HepG2 (cell line): ENCODE results near the gene CDH23. TPM values are rescaled to one million over a fixed set of nuclear protein-coding genes. Genes with fewer than 3 reads are reported as not detected.

Experiments
- ATAC-seq: fragments of 200-7000 bp; cut with Tn5 transposase; 3 replicates; pipeline ENCODE4 v1.9.1; 2020; ENCODE audit warnings: mild to moderate bottlenecking, moderate library complexity
- BruUV-seq: library from RNA; stranded (reverse); fragments of 400-500 nt; replicated peaks from 2 replicates; lab custom pipeline; 2021; lab: Mats Ljungman, UMichigan
- CTCF ChIA-PET: fragments of 300-600 bp; formaldehyde crosslinking; extraction: SDS; loops from one replicate; lab custom pipeline; 2021; ENCODE audit warnings: low total read pairs, inconsistent platforms, low intra/inter-chr PET ratio; lab: Yijun Ruan, JAX
- POLR2A ChIA-PET: fragments of 350-600 bp; sonication (Branson Sonifier 250); formaldehyde crosslinking; loops from one replicate; lab custom pipeline; 2020; ENCODE audit warnings: antibody characterized with exemption, inconsistent platforms; lab: Yijun Ruan, JAX
- DNase-seq: peaks from one replicate; pipeline ENCODE4 v3.0.0-alpha.2; 2015; ENCODE audit warnings: low spot score
- FAIRE-seq: peaks from 3 replicates; lab custom pipeline; 2011; peaks lifted over from hg19 to GRCh38; lab: Jason Lieb, UNC
- H2AFZ ChIP-seq: one replicate; pipeline ENCODE4 v1.6.1; 2011; ENCODE audit warnings: low read length, inconsistent platforms
- H3K27ac ChIP-seq: fragments of 300-600 bp; 3 replicates; pipeline ENCODE4 v1.8.0; 2011; ENCODE audit warnings: mixed run types, mild to moderate bottlenecking, mixed read lengths, low read length, inconsistent platforms; ENCODE audit not compliant: insufficient read depth; ENCODE audit errors: extremely low read length
- H3K27me3 ChIP-seq, 2 experiments: fragments of 200-600 bp in 1 of 2; 2 replicates in 1 of 2; 3 replicates in 1 of 2; pipeline versions ENCODE4 v1.6.0 to v1.8.0; 2011; ENCODE audit warnings: low read length in 2 of 2, mild to moderate bottlenecking in 2 of 2, moderate library complexity in 2 of 2, inconsistent platforms in 1 of 2; ENCODE audit not compliant: insufficient read depth in 2 of 2, control insufficient read depth in 1 of 2
- H3K36me3 ChIP-seq, 2 experiments: fragments of 200-600 bp in 1 of 2; replicated peaks in 1 of 2; 2 replicates in 1 of 2; 3 replicates in 1 of 2; pipeline versions ENCODE4 v1.5.1 to v1.8.0; 2011; ENCODE audit warnings: low read length in 2 of 2, inconsistent platforms in 1 of 2; ENCODE audit not compliant: insufficient read depth in 2 of 2, control insufficient read depth in 1 of 2
- H3K4me1 ChIP-seq: 2 replicates; pipeline ENCODE4 v1.5.1; 2012; ENCODE audit warnings: low read length, inconsistent platforms; ENCODE audit not compliant: insufficient read depth
- H3K4me2 ChIP-seq: 2 replicates; pipeline ENCODE4 v1.6.0; 2011; ENCODE audit warnings: low read depth, low read length, inconsistent platforms
- H3K4me3 ChIP-seq, 3 experiments: fragments of 200-600 bp in 1 of 3; sonication (generic), shearing (Covaris generic) in 1 of 3; replicated peaks in 1 of 3; 2 replicates each; pipeline ENCODE4 v1.5.1; 2011 to 2016; ENCODE audit warnings: low read length in 3 of 3, inconsistent platforms in 2 of 3, low read depth in 2 of 3, mild to moderate bottlenecking in 2 of 3, control low read depth in 1 of 3, mixed read lengths in 1 of 3; ENCODE audit not compliant: insufficient read depth in 1 of 3
- H3K79me2 ChIP-seq: one replicate; pipeline ENCODE4 v1.6.1; 2011; ENCODE audit warnings: low read length, inconsistent platforms; ENCODE audit not compliant: insufficient read depth
- H3K9ac ChIP-seq: 2 replicates; pipeline ENCODE4 v1.6.0; 2011; ENCODE audit warnings: mild to moderate bottlenecking, low read depth, low read length, inconsistent platforms; ENCODE audit not compliant: insufficient read depth
- H3K9me3 ChIP-seq: 2 replicates; pipeline ENCODE4 v1.5.1; 2012; ENCODE audit warnings: mild to moderate bottlenecking, low read length
- H4K20me1 ChIP-seq: 2 replicates; pipeline ENCODE4 v1.6.0; 2011; ENCODE audit warnings: inconsistent platforms, mild to moderate bottlenecking, low read length, moderate library complexity; ENCODE audit not compliant: insufficient read depth
- HMG20A ChIP-seq: IDR thresholded peaks from 2 replicates; pipeline ENCODE4 v1.6.1; 2016; ENCODE audit warnings: borderline replicate concordance
- HNRNPH1 ChIP-seq: fragments of 200-400 bp; formaldehyde crosslinking; optimal IDR thresholded peaks from 2 replicates; pipeline ENCODE3; 2017; ENCODE audit warnings: mild to moderate bottlenecking, low read depth, low read length
- MLLT10 ChIP-seq: sonication (generic); formaldehyde crosslinking; IDR thresholded peaks from 2 replicates; pipeline ENCODE4 v1.4.0; 2020; ENCODE audit warnings: missing genetic modification reagents
- POGZ ChIP-seq: sonication (generic); formaldehyde crosslinking; IDR thresholded peaks from 2 replicates; pipeline ENCODE4 v1.4.0; 2020; ENCODE audit warnings: mild to moderate bottlenecking, missing genetic modification reagents
- RFXAP ChIP-seq: sonication (generic); formaldehyde crosslinking; IDR thresholded peaks from 2 replicates; pipeline ENCODE4 v1.4.0; 2020; ENCODE audit warnings: missing genetic modification reagents, borderline replicate concordance
- SNAI1 ChIP-seq: sonication (generic); formaldehyde crosslinking; IDR thresholded peaks from 2 replicates; pipeline ENCODE4 v1.5.0; 2020; ENCODE audit warnings: mild to moderate bottlenecking, missing genetic modification reagents, borderline replicate concordance
- ZNF382 ChIP-seq: sonication (generic); formaldehyde crosslinking; IDR thresholded peaks from 2 replicates; pipeline ENCODE4 v1.5.0; 2020; ENCODE audit warnings: missing genetic modification reagents, mild to moderate bottlenecking, borderline replicate concordance
- ZNF550 ChIP-seq: sonication (generic); formaldehyde crosslinking; IDR thresholded peaks from 2 replicates; pipeline ENCODE4 v1.4.0; 2020; ENCODE audit warnings: mild to moderate bottlenecking, missing genetic modification reagents, borderline replicate concordance
- ZNF772 ChIP-seq: sonication (generic); formaldehyde crosslinking; IDR thresholded peaks from 2 replicates; pipeline ENCODE4 v1.5.0; 2020; ENCODE audit warnings: mild to moderate bottlenecking, missing genetic modification reagents
- ZSCAN12 ChIP-seq: sonication (generic); formaldehyde crosslinking; IDR thresholded peaks from 2 replicates; pipeline ENCODE4 v1.9.0; 2021; ENCODE audit warnings: mild to moderate bottlenecking, missing genetic modification reagents
- WGBS: methylation state at CpG from one replicate; pipeline ENCODE4 v1.1.6; 2017; ENCODE audit warnings: low lambda C conversion rate; 5-methylcytosine and 5-hydroxymethylcytosine counted together
- in situ Hi-C: cut with HindIII; loops from 2 replicates; pipeline ENCODE4 v1.10.0; 2017; ENCODE audit warnings: low pct_unique_long_range_greater_than_20kb; ENCODE audit not compliant: extremely low pct_ligation_motif_present
- intact Hi-C: fragments of 100-400 bp; cut with micrococcal nuclease; formaldehyde crosslinking; loops from one replicate; pipeline ENCODE4 v1.10.0; 2022; ENCODE audit not compliant: unreplicated experiment
- polyA plus RNA-seq, 8 experiments: library from polyadenylated mRNA; depleted of rRNA in 3 of 8; stranded (reverse) in 7 of 8; unstranded in 1 of 8; fragments of >200 nt; fragmentation: Illumina TruSeq in 4 of 8; extraction: Trizol in 4 of 8; gene quantifications; 2 replicates each; pipeline versions ENCODE4 v1.2.1 to v1.2.3, GENCODE V29; 2011 to 2016; ENCODE audit warnings: low read depth in 4 of 8, missing spikeins in 1 of 8, mixed read lengths in 1 of 8; ENCODE audit not compliant: insufficient read depth in 1 of 8
- total RNA-seq, 5 experiments: library from RNA; depleted of rRNA; stranded (reverse); fragments of >200 nt; fragmentation: Illumina TruSeq; extraction: Trizol; gene quantifications; 2 replicates each; pipeline ENCODE4 v1.2.3, GENCODE V29; 2016; ENCODE audit warnings: low read depth in 1 of 5
- TF ChIP-seq, protein P1 (sequence below): sonication (generic); formaldehyde crosslinking; IDR thresholded peaks from 2 replicates; pipeline ENCODE4 v1.4.0; 2020; ENCODE audit warnings: missing genetic modification reagents
- TF ChIP-seq, protein P2 (sequence below): sonication (generic); formaldehyde crosslinking; IDR thresholded peaks from 2 replicates; pipeline ENCODE4 v1.5.1; 2020; ENCODE audit warnings: missing genetic modification reagents, mild to moderate bottlenecking, borderline replicate concordance

Gene CDH23
- total and polyA plus RNA-seq, 2 of the 13 experiments (the other 11 are each of a cell fraction or from before 2014, with no cell fraction given), result 0.13 TPM; not detected in 1

DNA sequence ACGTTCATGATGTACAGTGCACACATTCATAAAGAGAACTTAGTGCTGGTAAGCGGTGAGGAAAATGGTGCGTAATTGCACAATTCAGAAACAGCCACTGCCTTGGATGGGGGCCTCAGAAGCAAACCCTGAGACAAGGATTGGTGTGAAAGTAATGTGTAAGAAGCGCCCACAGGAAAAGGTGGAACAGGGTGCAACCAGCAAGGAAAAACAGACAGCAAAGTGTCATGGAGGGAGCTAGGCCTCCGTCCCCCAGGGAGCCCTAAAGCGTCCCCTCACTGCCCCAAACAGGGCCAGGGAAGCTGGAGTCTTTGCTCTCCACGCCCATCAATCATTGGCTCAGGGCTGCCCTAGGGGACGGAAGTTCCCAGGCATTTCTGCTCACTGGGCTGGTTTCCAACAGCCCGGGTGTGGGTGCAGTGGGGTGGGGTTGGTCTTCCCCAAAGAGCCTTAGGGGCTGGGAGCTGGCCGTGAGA lies 332.5 kb downstream of the CDH23 start:
- intact Hi-C loops (no loop called here), in situ Hi-C loops (no loop called here)
- POLR2A ChIA-PET, result no interaction called here
- TF ChIP-seq, protein P1, sequence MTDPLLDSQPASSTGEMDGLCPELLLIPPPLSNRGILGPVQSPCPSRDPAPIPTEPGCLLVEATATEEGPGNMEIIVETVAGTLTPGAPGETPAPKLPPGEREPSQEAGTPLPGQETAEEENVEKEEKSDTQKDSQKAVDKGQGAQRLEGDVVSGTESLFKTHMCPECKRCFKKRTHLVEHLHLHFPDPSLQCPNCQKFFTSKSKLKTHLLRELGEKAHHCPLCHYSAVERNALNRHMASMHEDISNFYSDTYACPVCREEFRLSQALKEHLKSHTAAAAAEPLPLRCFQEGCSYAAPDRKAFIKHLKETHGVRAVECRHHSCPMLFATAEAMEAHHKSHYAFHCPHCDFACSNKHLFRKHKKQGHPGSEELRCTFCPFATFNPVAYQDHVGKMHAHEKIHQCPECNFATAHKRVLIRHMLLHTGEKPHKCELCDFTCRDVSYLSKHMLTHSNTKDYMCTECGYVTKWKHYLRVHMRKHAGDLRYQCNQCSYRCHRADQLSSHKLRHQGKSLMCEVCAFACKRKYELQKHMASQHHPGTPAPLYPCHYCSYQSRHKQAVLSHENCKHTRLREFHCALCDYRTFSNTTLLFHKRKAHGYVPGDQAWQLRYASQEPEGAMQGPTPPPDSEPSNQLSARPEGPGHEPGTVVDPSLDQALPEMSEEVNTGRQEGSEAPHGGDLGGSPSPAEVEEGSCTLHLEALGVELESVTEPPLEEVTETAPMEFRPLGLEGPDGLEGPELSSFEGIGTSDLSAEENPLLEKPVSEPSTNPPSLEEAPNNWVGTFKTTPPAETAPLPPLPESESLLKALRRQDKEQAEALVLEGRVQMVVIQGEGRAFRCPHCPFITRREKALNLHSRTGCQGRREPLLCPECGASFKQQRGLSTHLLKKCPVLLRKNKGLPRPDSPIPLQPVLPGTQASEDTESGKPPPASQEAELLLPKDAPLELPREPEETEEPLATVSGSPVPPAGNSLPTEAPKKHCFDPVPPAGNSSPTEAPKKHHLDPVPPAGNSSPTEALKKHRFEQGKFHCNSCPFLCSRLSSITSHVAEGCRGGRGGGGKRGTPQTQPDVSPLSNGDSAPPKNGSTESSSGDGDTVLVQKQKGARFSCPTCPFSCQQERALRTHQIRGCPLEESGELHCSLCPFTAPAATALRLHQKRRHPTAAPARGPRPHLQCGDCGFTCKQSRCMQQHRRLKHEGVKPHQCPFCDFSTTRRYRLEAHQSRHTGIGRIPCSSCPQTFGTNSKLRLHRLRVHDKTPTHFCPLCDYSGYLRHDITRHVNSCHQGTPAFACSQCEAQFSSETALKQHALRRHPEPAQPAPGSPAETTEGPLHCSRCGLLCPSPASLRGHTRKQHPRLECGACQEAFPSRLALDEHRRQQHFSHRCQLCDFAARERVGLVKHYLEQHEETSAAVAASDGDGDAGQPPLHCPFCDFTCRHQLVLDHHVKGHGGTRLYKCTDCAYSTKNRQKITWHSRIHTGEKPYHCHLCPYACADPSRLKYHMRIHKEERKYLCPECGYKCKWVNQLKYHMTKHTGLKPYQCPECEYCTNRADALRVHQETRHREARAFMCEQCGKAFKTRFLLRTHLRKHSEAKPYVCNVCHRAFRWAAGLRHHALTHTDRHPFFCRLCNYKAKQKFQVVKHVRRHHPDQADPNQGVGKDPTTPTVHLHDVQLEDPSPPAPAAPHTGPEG (CRISPR knock-in tag), result no peak
- TF ChIP-seq SNAI1 (no peak), ZSCAN12 (CRISPR knock-in tag) (no peak), MLLT10 (no peak), ZNF550 (no peak), HNRNPH1 (no peak), RFXAP (no peak), ZNF772 (CRISPR knock-in tag) (no peak), POGZ (CRISPR knock-in tag) (no peak), ZNF382 (no peak), HMG20A (no peak)
- TF ChIP-seq, protein P2, sequence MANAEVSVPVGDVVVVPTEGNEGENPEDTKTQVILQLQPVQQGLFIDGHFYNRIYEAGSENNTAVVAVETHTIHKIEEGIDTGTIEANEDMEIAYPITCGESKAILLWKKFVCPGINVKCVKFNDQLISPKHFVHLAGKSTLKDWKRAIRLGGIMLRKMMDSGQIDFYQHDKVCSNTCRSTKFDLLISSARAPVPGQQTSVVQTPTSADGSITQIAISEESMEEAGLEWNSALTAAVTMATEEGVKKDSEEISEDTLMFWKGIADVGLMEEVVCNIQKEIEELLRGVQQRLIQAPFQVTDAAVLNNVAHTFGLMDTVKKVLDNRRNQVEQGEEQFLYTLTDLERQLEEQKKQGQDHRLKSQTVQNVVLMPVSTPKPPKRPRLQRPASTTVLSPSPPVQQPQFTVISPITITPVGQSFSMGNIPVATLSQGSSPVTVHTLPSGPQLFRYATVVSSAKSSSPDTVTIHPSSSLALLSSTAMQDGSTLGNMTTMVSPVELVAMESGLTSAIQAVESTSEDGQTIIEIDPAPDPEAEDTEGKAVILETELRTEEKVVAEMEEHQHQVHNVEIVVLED (CRISPR knock-in tag), result no peak
- no peaks in the 10 kb centered on the region for H4K20me1 ChIP-seq
- H3K4me2 ChIP-seq, result no peak overlapping the region
- no peak overlapping the region for H3K27ac ChIP-seq
- WGBS, result 26% methylated on average over 9 of the region's 10 CpGs
- no peaks in the 10 kb centered on the region for H3K9me3 ChIP-seq
- peaks cover 2 to 16% of the 10 kb centered on the region in 2 experiments; a peak in 3 of 5 replicates for H3K27me3 ChIP-seq
- no peak overlapping the region for H2AFZ ChIP-seq
- ATAC-seq (0 out of 3 replicates have a peak, but pooled peaks have one; percentile 9), DNase-seq (peak; percentile 8), FAIRE-seq (no peak)
- H3K9ac ChIP-seq, result no peak overlapping the region
- BruUV-seq, result no TSS peak
- no peak overlapping the region for H3K4me3 ChIP-seq
- no peaks in the 10 kb centered on the region for H3K79me2 ChIP-seq
- H3K36me3 ChIP-seq, result no peaks in the 10 kb centered on the region
- H3K4me1 ChIP-seq, result peaks cover 47% of the 10 kb centered on the region
- CTCF ChIA-PET, result no interaction called here
